Thyroid gland (tissue), 4 donors: ENCODE measurements around the gene NPDC1.

Experiments
- POLR2A ChIP-seq, 2 donors: fragments of 450-650 bp; IDR thresholded peaks; one replicate each; pipeline ENCODE4 v1.6.1; 2017; ENCODE audit warnings: antibody characterized with exemption in 2 of 2, mild to moderate bottlenecking in 2 of 2, moderate library complexity in 1 of 2
- TF ChIP-seq, protein P1 (sequence below), 6 experiments: fragments of 200-600 bp in 3 of 6; fragments of 450-650 bp in 3 of 6; sonication (generic) in 3 of 6; IDR thresholded peaks; one replicate each; pipeline ENCODE4 v1.5.1; 2016 to 2019; ENCODE audit warnings: antibody characterized with exemption in 6 of 6, mild to moderate bottlenecking in 2 of 6, inconsistent platforms in 1 of 6, moderate library complexity in 1 of 6

GRCh38 chr9:137019891-137020683 is 25.9 kb downstream of the NPDC1 start:
- TF ChIP-seq POLR2A (IDR thresholded peaks at IDR 0.05): no peak
- TF ChIP-seq, protein P1, sequence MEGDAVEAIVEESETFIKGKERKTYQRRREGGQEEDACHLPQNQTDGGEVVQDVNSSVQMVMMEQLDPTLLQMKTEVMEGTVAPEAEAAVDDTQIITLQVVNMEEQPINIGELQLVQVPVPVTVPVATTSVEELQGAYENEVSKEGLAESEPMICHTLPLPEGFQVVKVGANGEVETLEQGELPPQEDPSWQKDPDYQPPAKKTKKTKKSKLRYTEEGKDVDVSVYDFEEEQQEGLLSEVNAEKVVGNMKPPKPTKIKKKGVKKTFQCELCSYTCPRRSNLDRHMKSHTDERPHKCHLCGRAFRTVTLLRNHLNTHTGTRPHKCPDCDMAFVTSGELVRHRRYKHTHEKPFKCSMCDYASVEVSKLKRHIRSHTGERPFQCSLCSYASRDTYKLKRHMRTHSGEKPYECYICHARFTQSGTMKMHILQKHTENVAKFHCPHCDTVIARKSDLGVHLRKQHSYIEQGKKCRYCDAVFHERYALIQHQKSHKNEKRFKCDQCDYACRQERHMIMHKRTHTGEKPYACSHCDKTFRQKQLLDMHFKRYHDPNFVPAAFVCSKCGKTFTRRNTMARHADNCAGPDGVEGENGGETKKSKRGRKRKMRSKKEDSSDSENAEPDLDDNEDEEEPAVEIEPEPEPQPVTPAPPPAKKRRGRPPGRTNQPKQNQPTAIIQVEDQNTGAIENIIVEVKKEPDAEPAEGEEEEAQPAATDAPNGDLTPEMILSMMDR (IDR thresholded peaks at IDR 0.05): no peak
